Small intestine (tissue), 16 donors: ENCODE data around the gene RHOF. TPM values are rescaled to one million over a fixed set of nuclear protein-coding genes. Genes with fewer than 3 reads are reported as not detected.

Experiments
- DNase-seq, 2 donors: peaks; one replicate each; pipeline versions ENCODE4 v3.0.0 to v3.0.0-alpha.2; 2013
- FAIRE-seq: peaks from 2 replicates; lab custom pipeline; 2012; peaks lifted over from hg19 to GRCh38; lab: Jason Lieb, UNC
- H3K27ac ChIP-seq, 3 donors: one replicate each; pipeline ENCODE4 v1.5.1; 2013; ENCODE audit warnings: low read length in 2 of 3, mild to moderate bottlenecking in 2 of 3, control low read depth in 1 of 3, inconsistent platforms in 1 of 3, low read depth in 1 of 3, moderate library complexity in 1 of 3
- H3K27me3 ChIP-seq, 3 donors: one replicate each; pipeline ENCODE4 v1.6.1; 2013; ENCODE audit warnings: low read length in 3 of 3, inconsistent platforms in 1 of 3; ENCODE audit not compliant: control insufficient read depth in 3 of 3, insufficient read depth in 3 of 3
- H3K36me3 ChIP-seq, 3 donors: one replicate each; pipeline ENCODE4 v1.6.1; 2013; ENCODE audit warnings: low read length in 3 of 3, inconsistent platforms in 1 of 3, low read depth in 1 of 3, mild to moderate bottlenecking in 1 of 3, moderate library complexity in 1 of 3; ENCODE audit not compliant: control insufficient read depth in 3 of 3, insufficient read depth in 2 of 3
- H3K4me1 ChIP-seq, 3 donors: one replicate each; pipeline ENCODE4 v1.6.1; 2013; ENCODE audit warnings: low read length in 2 of 3, inconsistent platforms in 1 of 3, low read depth in 1 of 3, mild to moderate bottlenecking in 1 of 3, moderate library complexity in 1 of 3; ENCODE audit not compliant: control insufficient read depth in 3 of 3, insufficient read depth in 2 of 3
- H3K4me3 ChIP-seq, 3 donors: one replicate each; pipeline ENCODE4 v1.5.1; 2013; ENCODE audit warnings: low read length in 3 of 3, control low read depth in 1 of 3, inconsistent platforms in 1 of 3, low read depth in 1 of 3, mild to moderate bottlenecking in 1 of 3, moderate library complexity in 1 of 3
- H3K9me3 ChIP-seq, 2 donors: one replicate each; pipeline ENCODE4 v1.6.1; 2013; ENCODE audit warnings: low read depth in 1 of 2, low read length in 1 of 2; ENCODE audit not compliant: control insufficient read depth in 2 of 2, insufficient read depth in 1 of 2
- WGBS, 3 donors: extraction: QIAGEN DNeasy Blood & Tissue Kit; methylation state at CpG; one replicate each; pipeline ENCODE4 v1.1.7; 2013; 5-methylcytosine and 5-hydroxymethylcytosine counted together
- long read RNA-seq, 10 donors: transcript quantifications; one replicate each; lab custom pipeline, GENCODE V29; 2026
- polyA plus RNA-seq, 4 donors: library from polyadenylated mRNA; stranded (reverse) in 3 of 4; unstranded in 1 of 4; fragments of 200-250 nt in 3 of 4; fragments of 120-200 nt in 1 of 4; gene quantifications; one replicate each; pipeline versions ENCODE4 v1.2.1 to v1.2.3, GENCODE V29; 2013
- donor health status: healthy with polysubstance abuse.
- donor health status: control.
- donor health status: control.
- donor health status: Bipolar disorder and iron deficiency.
- donor health status: healthy.

The RHOF gene
- 10 to 100 TPM; 13.3 to 75.9 (median 43.6) TPM for polyA plus RNA-seq
- long read RNA-seq, donor 1, transcript RHOF-203 (4 exons, 1,485 nt) = minor isoform, 6 of 68 reads
- long read RNA-seq, donor 1, transcript RHOF-204 (4 exons, 699 nt) = minor isoform, 7 of 68 reads
- long read RNA-seq, donor 1, transcript RHOF-201 (5 exons, 3,009 nt) = major isoform, 55 of 68 reads
- long read RNA-seq, donor 1, partial matches to known transcripts = 0 of 68 reads
- long read RNA-seq, donor 1, other reads (novel, unspliced or antisense) = 0 of 68 reads
- long read RNA-seq, donor 2, transcript RHOF-201 (5 exons, 3,009 nt) = major isoform, 31 of 34 reads
- long read RNA-seq, donor 2, partial matches to known transcripts = 0 of 34 reads
- long read RNA-seq, donor 2, other reads (novel, unspliced or antisense) = 0 of 34 reads
- long read RNA-seq, donor 3, transcript RHOF-201 (5 exons, 3,009 nt) = major isoform, 27 of 54 reads
- long read RNA-seq, donor 3, partial matches to known transcripts = 24 of 54 reads
- long read RNA-seq, donor 3, other reads (novel, unspliced or antisense) = 0 of 54 reads
- long read RNA-seq, donor 4 = 0 reads
- long read RNA-seq, donor 5, partial matches to known transcripts = 0 of 3 reads
- long read RNA-seq, donor 5, other reads (novel, unspliced or antisense) = 0 of 3 reads
- long read RNA-seq, donor 6, transcript RHOF-201 (5 exons, 3,009 nt) = major isoform, 41 of 42 reads
- long read RNA-seq, donor 6, partial matches to known transcripts = 0 of 42 reads
- long read RNA-seq, donor 6, other reads (novel, unspliced or antisense) = 0 of 42 reads
- long read RNA-seq, donor 7 = 0 reads
- long read RNA-seq, donor 8 = 0 reads
- long read RNA-seq, donor 9, transcript RHOF-201 (5 exons, 3,009 nt) = major isoform, 8 of 8 reads
- long read RNA-seq, donor 9, partial matches to known transcripts = 0 of 8 reads
- long read RNA-seq, donor 9, other reads (novel, unspliced or antisense) = 0 of 8 reads
- long read RNA-seq, donor 10, transcript RHOF-201 (5 exons, 3,009 nt) = major isoform, 24 of 24 reads
- long read RNA-seq, donor 10, partial matches to known transcripts = 0 of 24 reads
- long read RNA-seq, donor 10, other reads (novel, unspliced or antisense) = 0 of 24 reads

GRCh38 chr12:121793440-121793837 is at the start of gene RHOF:
Gene RHOF, minus strand, starts transcription at chr12:121793688. Its CDS starts 55 bp downstream, at chr12:121793633.
- Histone ChIP-seq H3K27me3 (no peaks in the 10 kb centered on the region), H3K4me1 (peaks cover 3 to 87% (median 4%) of the 10 kb centered on the region in 3 donors), H3K9me3 (no peaks in the 10 kb centered on the region), H3K4me3 (peak within 1 kb of the TSS; percentile 72 to 92 (median 84)), H3K36me3 (peaks cover 0 to 61% (median 2%) of the 10 kb centered on the region in 3 donors), H3K27ac (peak within 1 kb of the TSS; percentile 73 to 100 (median 99))
- FAIRE-seq (no peak), DNase-seq (peak; percentile 55 to 71)
- 0 to 2% (median 1%) methylated on average over 26 to 36 of the region's 36 CpGs for WGBS, 3 donors

- Histone ChIP-seq H3K27ac (peak overlapping the region; percentile 5 to 77 (median 66)), H3K36me3 (no peaks in the 10 kb centered on the region), H3K4me3 (peak overlapping the region; percentile 44 to 87 (median 74)), H3K27me3 (peaks cover 0 to 4% (median 0%) of the 10 kb centered on the region in 3 donors), H3K9me3 (no peaks in the 10 kb centered on the region), H3K4me1 (no peaks in the 10 kb centered on the region)
- FAIRE-seq = no peak
- peak in 1 of 2 donors; percentile 10 for DNase-seq
- 48 to 74% (median 60%) methylated on average over 24 of the region's 24 CpGs for WGBS, 3 donors
Measured at GRCh38 chr12:121839993-121840761, 46.7 kb upstream of the RHOF start.

DNA sequence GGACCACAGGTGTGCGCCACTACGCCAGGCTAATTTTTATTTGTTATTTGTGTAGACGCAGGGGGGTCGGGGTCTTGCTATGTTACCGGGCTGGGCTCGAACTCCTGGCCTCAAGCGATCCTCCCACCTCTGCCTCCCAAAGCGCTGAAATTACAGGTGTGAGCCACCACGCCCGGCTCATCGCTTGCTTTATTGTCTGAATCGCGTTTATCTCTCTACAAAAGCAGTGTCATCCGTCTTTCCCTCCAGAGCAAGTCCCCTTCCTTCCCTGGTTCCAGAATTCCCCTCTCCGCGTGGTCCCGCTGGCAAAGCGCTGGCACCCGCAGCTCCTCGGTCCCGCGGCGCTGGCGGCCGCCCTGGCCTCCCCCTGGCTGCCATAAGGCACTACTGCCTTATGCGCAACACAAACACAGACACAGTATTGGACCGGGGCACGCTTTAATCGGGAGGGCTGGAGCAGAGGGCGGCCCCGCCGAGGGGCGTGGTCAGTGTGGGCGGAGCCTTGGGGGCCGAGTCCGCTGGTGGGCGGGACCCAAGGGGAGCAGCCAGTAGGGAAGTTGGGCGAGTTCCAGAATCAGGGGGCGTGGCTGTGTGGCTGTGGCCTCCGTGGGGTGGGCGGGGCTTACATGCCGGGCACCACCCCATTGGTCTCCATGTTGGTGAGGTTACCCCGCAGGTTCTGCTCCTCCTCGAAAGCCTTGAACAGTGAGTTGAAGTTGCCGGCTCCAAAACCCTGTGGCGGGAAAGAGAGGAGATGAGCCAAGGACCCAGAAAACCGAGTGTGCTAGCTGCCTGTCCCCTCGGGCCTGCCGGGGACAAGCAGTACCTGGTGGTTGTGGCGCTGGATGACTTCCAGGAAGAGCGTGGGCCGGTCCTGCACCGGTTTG is 45.9 kb upstream of the RHOF start:
- FAIRE-seq (no peak), DNase-seq (peak; percentile 99)
- Histone ChIP-seq H3K9me3 (no peaks in the 10 kb centered on the region), H3K36me3 (no peaks in the 10 kb centered on the region), H3K4me3 (peak overlapping the region; percentile 44 to 87 (median 74)), H3K27me3 (peaks cover 0 to 4% (median 0%) of the 10 kb centered on the region in 3 donors), H3K4me1 (no peaks in the 10 kb centered on the region), H3K27ac (peak overlapping the region; percentile 5 to 77 (median 66))
- WGBS, 3 donors = 10 to 12% (median 10%) methylated on average over 49 to 53 of the region's 53 CpGs

DNA sequence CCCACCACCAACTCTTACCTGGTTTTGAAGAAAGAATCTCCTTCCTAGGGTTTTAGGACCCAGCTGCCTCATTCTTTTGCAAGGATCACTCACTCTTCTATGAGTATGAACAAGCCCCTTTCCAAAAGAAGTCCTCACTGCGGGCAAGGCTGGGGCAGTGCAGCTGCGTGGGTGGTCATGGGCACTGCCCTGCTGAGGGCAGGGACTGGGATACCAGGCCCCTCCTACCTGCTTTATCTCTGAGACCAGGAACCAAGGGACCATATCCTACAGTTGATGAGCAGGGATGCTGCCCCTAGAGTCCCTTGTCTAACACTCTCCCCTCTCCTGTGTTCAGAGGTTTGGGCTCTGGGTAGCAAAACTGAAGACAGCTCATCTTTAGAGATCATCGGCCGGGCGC is 44.6 kb upstream of the RHOF start:
- H3K27me3 ChIP-seq = peaks cover 0 to 4% (median 0%) of the 10 kb centered on the region in 3 donors
- H3K27ac ChIP-seq = no peak overlapping the region
- FAIRE-seq (no peak), DNase-seq (no peak)
- no peaks in the 10 kb centered on the region for H3K9me3 ChIP-seq
- H3K4me1 ChIP-seq = no peaks in the 10 kb centered on the region
- H3K36me3 ChIP-seq = no peaks in the 10 kb centered on the region
- H3K4me3 ChIP-seq = no peak overlapping the region
- WGBS, 3 donors = 84 to 93% (median 89%) methylated on average over 5 of the region's 5 CpGs

DNA sequence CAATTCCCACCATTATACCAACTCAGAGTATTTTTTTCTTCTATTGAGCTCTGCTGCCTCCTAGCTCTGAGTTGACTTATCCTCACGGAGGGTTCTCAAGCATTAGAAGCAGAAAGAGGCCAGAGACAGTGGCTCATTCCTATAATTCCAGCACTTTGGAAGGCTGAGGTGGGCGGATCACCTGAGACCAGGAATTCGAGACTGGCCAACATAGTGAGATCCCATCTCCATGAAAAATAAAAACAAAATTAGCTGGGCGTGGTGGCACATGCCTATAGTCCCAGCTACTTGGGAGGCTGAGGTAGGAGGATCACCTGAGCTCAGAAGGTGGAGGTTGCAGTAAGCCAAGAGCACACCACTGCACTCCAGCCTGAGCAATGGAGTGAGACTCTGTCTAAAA is 44.2 kb upstream of the RHOF start:
- no peaks in the 10 kb centered on the region for H3K4me1 ChIP-seq

GRCh38 chr12:121831571-121832245 is 38.2 kb upstream of the RHOF start:
- Histone ChIP-seq H3K4me1 (no peaks in the 10 kb centered on the region), H3K27me3 (peaks cover 0 to 3% (median 0%) of the 10 kb centered on the region in 3 donors), H3K4me3 (no peak overlapping the region), H3K9me3 (no peaks in the 10 kb centered on the region), H3K27ac (no peak overlapping the region), H3K36me3 (peaks cover 20 to 49% (median 35%) of the 10 kb centered on the region in 3 donors)
- FAIRE-seq (no peak), DNase-seq (no peak)
- 94 to 96% (median 95%) methylated on average over 19 of the region's 19 CpGs for WGBS, 3 donors

More for the DNA sequence above, 44.2 kb upstream of the RHOF start:
- no peak overlapping the region for H3K4me3 ChIP-seq
- no peaks in the 10 kb centered on the region for H3K36me3 ChIP-seq
- no peak overlapping the region for H3K27ac ChIP-seq
- no peaks in the 10 kb centered on the region for H3K9me3 ChIP-seq
- DNase-seq (no peak), FAIRE-seq (no peak)
- 74% methylated on average over 4 of the region's 4 CpGs for WGBS, 3 donors
- peaks cover 0 to 4% (median 0%) of the 10 kb centered on the region in 3 donors for H3K27me3 ChIP-seq
